Psoas muscle (tissue), 8 donors: ENCODE results near the gene CDHR3. TPM values are rescaled to one million over a fixed set of nuclear protein-coding genes. Genes with fewer than 3 reads are reported as not detected.
"Not testable (repeated sequence)": the region's sequence is repeated elsewhere in the genome, so short reads cannot be mapped to it uniquely, and the experiment has no call there.

ENCODE experiments used
- ATAC-seq, 4 donors: fragments of 200-7000 bp; cut with Tn5 transposase; one replicate each; pipeline ENCODE4 v1.9.1; 2020; ENCODE audit warnings: moderate library complexity in 3 of 4, mild to moderate bottlenecking in 2 of 4
- DNase-seq, 2 donors: peaks; one replicate each; pipeline ENCODE4 v3.0.0-alpha.2; 2020
- H3K27ac ChIP-seq: fragments of 200-600 bp; one replicate; pipeline ENCODE4 v1.8.0; 2022
- H3K27me3 ChIP-seq, 3 donors: fragments of 200-600 bp in 1 of 3; one replicate each; pipeline versions ENCODE4 v1.6.1 to v1.8.0; 2013 to 2022; ENCODE audit warnings: low read length in 2 of 3, mild to moderate bottlenecking in 2 of 3, moderate library complexity in 1 of 3; ENCODE audit not compliant: insufficient read depth in 3 of 3
- H3K36me3 ChIP-seq, 2 donors: fragments of 200-600 bp in 1 of 2; one replicate each; pipeline versions ENCODE4 v1.6.1 to v1.8.0; 2013 to 2022; ENCODE audit warnings: low read depth in 1 of 2, mild to moderate bottlenecking in 1 of 2, moderate library complexity in 1 of 2; ENCODE audit not compliant: insufficient read depth in 1 of 2
- H3K4me1 ChIP-seq: fragments of 200-600 bp; one replicate; pipeline ENCODE4 v1.8.0; 2022
- H3K4me3 ChIP-seq: fragments of 200-600 bp; one replicate; pipeline ENCODE4 v1.8.0; 2022; ENCODE audit warnings: mild to moderate bottlenecking
- H3K9me3 ChIP-seq: fragments of 200-600 bp; one replicate; pipeline ENCODE4 v1.8.0; 2022
- WGBS, 3 donors: extraction: QIAGEN DNeasy Blood & Tissue Kit; methylation state at CpG; one replicate each; pipeline versions ENCODE4 v1.1.6 to v1.1.7; 2013; 5-methylcytosine and 5-hydroxymethylcytosine counted together
- intact Hi-C, 2 donors: fragments of 100-400 bp; cut with DNase I; formaldehyde crosslinking; loops; one replicate each; pipeline versions ENCODE4 v1.11.0 to v1.14.2; 2022
- polyA plus RNA-seq, 3 donors: library from polyadenylated mRNA; stranded (reverse); fragments of 200-250 nt; gene quantifications; one replicate each; pipeline ENCODE4 v1.2.3, GENCODE V29; 2013
- total RNA-seq, 4 donors: library from RNA; stranded (reverse); fragmentation: NEBNext Ultra II Directional in 2 of 4; extraction: Animal tissue kit (Norgen Biotek cat#: 25700) in 2 of 4; gene quantifications; one replicate each; pipeline versions ENCODE4 v1.2.1 to v1.2.4, GENCODE V29; 2021 to 2023
- TF ChIP-seq, protein P1 (sequence below): fragments of 200-600 bp; IDR thresholded peaks from one replicate; pipeline ENCODE4 v1.8.0; 2022; ENCODE audit warnings: antibody characterized with exemption
- donor health status: healthy with polysubstance abuse.
- donor health status: DM: no; HTN: no; CAD: no; lungs with moderate emphysema.
- donor health status: Bipolar disorder and iron deficiency.
- donor health status: healthy.
- donor health status: DM: yes; HTN: yes; CAD: no.
- donor health status: DM: no; HTN: no; CAD: no.
- donor health status: DM: no; HTN: no; CAD: no.
- donor health status: DM: yes; HTN: yes; CAD: no.

The CDHR3 gene
- total and polyA plus RNA-seq, 7 donors = 0.30 to 1.7 (median 0.44) TPM

DNA sequence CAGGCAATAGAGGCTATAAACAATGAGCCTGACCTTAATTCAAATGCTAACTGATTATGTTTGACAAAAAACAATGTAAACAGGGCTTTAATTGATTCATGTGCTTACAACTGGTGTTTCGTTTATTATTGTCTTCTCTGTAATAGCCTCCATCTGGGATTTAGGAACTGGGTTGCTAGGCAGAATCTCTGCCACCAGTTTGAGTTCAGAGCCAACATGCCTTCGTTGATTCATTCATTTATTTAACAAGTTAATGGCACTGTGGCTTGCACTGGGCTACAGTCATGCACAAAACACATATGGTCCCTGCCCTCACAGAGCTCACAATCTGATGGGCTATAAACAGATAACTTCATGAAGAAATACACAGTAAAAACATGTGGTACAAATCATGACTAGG lies 19.6 kb upstream of the CDHR3 start:
- ATAC-seq (no peak), DNase-seq (no peak)
- intact Hi-C loops = no loop called here
- WGBS, 3 donors = 81 to 87% (median 86%) methylated on average over 2 of the region's 2 CpGs
- no peaks in the 10 kb centered on the region for H3K9me3 ChIP-seq
- H3K36me3 ChIP-seq = no peaks in the 10 kb centered on the region
- H3K4me3 ChIP-seq = no peak overlapping the region
- no peaks in the 10 kb centered on the region for H3K4me1 ChIP-seq
- TF ChIP-seq, protein P1, sequence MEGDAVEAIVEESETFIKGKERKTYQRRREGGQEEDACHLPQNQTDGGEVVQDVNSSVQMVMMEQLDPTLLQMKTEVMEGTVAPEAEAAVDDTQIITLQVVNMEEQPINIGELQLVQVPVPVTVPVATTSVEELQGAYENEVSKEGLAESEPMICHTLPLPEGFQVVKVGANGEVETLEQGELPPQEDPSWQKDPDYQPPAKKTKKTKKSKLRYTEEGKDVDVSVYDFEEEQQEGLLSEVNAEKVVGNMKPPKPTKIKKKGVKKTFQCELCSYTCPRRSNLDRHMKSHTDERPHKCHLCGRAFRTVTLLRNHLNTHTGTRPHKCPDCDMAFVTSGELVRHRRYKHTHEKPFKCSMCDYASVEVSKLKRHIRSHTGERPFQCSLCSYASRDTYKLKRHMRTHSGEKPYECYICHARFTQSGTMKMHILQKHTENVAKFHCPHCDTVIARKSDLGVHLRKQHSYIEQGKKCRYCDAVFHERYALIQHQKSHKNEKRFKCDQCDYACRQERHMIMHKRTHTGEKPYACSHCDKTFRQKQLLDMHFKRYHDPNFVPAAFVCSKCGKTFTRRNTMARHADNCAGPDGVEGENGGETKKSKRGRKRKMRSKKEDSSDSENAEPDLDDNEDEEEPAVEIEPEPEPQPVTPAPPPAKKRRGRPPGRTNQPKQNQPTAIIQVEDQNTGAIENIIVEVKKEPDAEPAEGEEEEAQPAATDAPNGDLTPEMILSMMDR = no peak
- no peaks in the 10 kb centered on the region for H3K27me3 ChIP-seq
- no peak overlapping the region for H3K27ac ChIP-seq

DNA sequence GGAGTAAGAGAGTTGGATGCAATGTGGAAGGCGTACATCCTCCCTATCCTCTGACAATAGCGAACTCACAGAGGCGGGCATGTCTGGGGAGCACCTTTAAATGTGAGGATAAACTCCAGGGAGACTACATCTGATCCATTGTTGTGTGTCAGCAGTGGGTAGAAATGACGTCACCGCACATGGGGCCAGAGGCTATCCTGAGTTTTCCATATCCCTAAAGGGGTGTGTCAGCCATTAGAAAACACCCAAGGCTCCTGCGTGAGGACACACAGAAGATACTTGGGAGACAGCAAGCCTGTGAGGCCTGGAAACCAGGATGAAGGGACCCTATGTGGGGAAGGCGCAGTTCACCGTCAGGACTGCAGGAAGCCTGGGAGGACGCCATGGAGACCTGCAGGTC lies 17.2 kb upstream of the CDHR3 start:
- 88 to 95% (median 94%) methylated on average over 9 of the region's 9 CpGs for WGBS, 3 donors
- no peaks in the 10 kb centered on the region for H3K36me3 ChIP-seq
- ATAC-seq = no peak
- H3K27ac ChIP-seq = no peak overlapping the region
- H3K4me3 ChIP-seq = no peak overlapping the region
- TF ChIP-seq, protein P1 = no peak
- intact Hi-C loops = no loop called here
- H3K4me1 ChIP-seq = no peaks in the 10 kb centered on the region
- peaks cover under 1% of the 10 kb centered on the region for H3K9me3 ChIP-seq
- DNase-seq = no peak
- H3K27me3 ChIP-seq = no peaks in the 10 kb centered on the region

DNA sequence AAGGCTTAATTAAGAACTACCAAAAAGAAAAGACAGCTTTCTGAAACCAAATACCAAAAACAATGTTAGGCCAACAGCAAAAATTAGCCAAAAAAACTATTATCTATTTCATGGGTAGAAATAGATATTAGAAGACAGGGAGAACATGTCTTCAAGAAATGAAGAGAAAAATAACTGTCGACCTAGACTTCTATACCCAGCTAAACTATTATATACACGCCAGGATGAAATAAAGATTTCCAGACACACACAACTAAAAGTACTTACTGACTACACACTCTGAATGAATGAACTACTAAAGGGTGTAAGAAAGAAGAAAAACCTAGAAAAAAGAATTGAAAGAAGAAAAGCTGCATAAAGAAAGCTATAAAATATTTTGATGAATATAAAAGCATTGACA lies 11.5 kb upstream of the CDHR3 start:
- Histone ChIP-seq H3K4me3 (no peak overlapping the region), H3K27me3 (peaks cover 0 to 3% (median 0%) of the 10 kb centered on the region in 3 donors), H3K4me1 (no peaks in the 10 kb centered on the region), H3K36me3 (no peaks in the 10 kb centered on the region), H3K9me3 (peaks cover 13% of the 10 kb centered on the region), H3K27ac (no peak overlapping the region)
- WGBS, 3 donors = 95% methylated on average over 2 of the region's 2 CpGs
- intact Hi-C loops = no loop called here
- ATAC-seq (no peak), DNase-seq (no peak)
- TF ChIP-seq, protein P1 = no peak

DNA sequence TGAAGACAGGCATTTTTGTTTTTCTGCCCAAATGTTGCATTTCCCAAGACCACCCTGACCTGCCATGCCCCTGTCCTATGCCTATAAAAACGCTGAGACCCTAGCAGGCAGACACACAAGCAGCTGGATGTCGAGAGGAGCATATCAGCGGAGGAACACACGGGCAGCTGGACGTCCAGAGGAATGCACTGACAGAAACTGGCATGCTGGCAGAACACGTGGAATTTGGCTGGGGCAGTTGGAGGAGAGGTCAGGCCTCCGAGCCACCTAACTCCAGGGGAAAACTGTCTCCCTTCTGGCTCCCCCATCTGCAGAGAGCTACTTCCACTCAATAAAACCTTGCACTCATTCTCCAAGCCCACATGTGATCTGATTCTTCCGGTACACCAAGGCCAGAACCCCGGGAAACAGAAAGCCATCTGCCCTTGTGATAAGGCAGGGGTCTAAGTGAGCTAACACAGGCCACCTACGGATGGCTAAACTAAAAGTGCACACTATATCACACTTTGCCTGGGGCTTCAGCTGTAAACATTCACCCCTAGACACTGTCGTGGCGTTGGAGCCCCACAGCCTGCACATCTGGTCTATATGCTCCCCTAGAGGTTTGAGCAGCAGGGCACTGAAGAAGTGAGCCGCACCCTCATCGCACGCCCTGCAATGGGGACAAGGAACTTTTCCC lies 10.0 kb upstream of the CDHR3 start:
- peaks cover 13% of the 10 kb centered on the region for H3K9me3 ChIP-seq
- H3K4me1 ChIP-seq = no peaks in the 10 kb centered on the region
- intact Hi-C loops = no loop called here
- TF ChIP-seq, protein P1 = no peak
- no peaks in the 10 kb centered on the region for H3K36me3 ChIP-seq
- WGBS, 3 donors = 52 to 62% (median 54%) methylated on average over 15 of the region's 15 CpGs
- H3K27ac ChIP-seq = no peak overlapping the region
- H3K27me3 ChIP-seq = peaks cover 0 to 3% (median 0%) of the 10 kb centered on the region in 3 donors
- no peak overlapping the region for H3K4me3 ChIP-seq
- DNase-seq (no peak), ATAC-seq (no peak)

DNA sequence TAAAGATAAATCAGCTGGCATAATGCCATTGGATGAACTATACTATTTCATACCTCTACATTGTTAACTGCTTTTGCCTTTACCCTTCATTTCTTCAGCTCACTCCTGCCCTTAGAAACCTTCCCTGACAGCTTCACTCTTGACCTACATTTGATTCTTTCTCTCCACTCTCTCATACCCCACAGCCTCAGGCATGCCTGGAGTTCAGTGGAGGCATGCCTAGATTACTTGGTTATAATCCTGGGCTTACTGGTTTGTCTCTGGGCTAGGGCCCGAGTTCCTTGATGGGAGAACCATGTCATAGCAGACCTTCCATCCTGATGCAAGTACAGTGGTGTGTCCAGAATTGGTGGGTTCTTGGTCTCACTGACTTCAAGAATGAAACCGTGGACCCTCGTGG lies 8.4 kb upstream of the CDHR3 start:
- DNase-seq (no peak), ATAC-seq (no peak)
- 84 to 90% (median 86%) methylated on average over 3 of the region's 3 CpGs for WGBS, 3 donors
- H3K36me3 ChIP-seq = no peaks in the 10 kb centered on the region
- H3K27me3 ChIP-seq = peaks cover 0 to 3% (median 0%) of the 10 kb centered on the region in 3 donors
- intact Hi-C loops = no loop called here
- H3K4me1 ChIP-seq = no peaks in the 10 kb centered on the region
- H3K4me3 ChIP-seq = no peak overlapping the region
- H3K9me3 ChIP-seq = peaks cover 13% of the 10 kb centered on the region
- H3K27ac ChIP-seq = no peak overlapping the region
- TF ChIP-seq, protein P1 = no peak

DNA sequence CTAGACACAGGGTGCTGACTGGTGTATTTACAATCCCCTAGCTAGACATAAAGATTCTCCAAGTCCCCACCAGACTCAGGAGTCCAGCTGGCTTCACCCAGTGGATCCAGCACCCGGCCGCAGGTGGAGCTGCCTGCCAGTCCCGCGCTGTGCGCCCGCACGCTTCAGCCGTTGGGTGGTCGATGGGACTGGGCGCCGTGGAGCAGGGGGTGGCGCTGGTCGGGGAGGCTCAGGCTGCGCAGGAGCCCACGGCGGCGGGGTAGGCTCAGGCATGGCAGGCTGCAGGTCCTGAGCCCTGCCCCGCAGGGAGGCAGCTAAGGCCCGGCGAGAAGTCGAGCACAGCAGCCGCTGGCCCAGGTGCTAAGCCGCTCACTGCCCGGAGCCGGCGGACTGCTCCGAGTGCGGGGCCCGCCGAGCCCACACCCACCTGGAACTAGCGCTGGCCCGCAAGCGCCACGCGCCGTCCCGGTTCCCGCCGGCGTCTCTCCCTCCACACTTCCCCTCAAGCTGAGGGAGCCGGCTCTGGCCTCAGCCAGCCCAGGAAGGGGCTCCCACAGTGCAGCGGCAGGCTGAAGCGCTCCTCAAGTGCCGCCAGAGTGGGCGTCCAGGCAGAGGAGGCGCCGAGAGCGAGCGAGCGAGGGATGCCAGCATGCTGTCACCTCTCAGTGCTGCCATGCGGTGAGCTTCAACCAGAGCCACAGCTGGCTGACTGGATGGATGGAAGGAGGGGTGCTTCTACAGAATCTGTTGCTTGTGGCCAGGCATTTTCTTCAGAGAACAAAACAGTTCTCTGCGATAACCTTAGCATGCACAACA lies 7.2 kb upstream of the CDHR3 start:
- H3K36me3 ChIP-seq, H3K4me3 ChIP-seq, ATAC-seq, H3K4me1 ChIP-seq, H3K27ac ChIP-seq, H3K27me3 ChIP-seq, DNase-seq, intact Hi-C loops: not testable (repeated sequence)
- WGBS, 3 donors = 86 to 92% (median 91%) methylated on average over 28 to 52 of the region's 52 CpGs
- peaks cover 12% of the 10 kb centered on the region for H3K9me3 ChIP-seq
